CD4-positive, alpha-beta T cell (primary cell): ENCODE results near the gene LRTM1. TPM values are rescaled to one million over a fixed set of nuclear protein-coding genes. Genes with fewer than 3 reads are reported as not detected.
A peak's percentile ranks its signal among the peaks of the same experiment; 100 is the strongest.

Source experiments
- ATAC-seq: fragments of 200-7000 bp; cut with Tn5 transposase; one replicate; pipeline ENCODE4 v1.10.0; 2022; ENCODE audit warnings: mild to moderate bottlenecking; ENCODE audit not compliant: poor library complexity
- CTCF ChIA-PET: fragments of 350-600 bp; sonication (Branson Sonifier 250); formaldehyde crosslinking; loops from one replicate; lab custom pipeline; 2021; ENCODE audit warnings: antibody characterized with exemption, inconsistent platforms; lab: Charles Lee
- POLR2A ChIA-PET: fragments of 350-600 bp; sonication (Branson Sonifier 250); formaldehyde crosslinking; loops from one replicate; lab custom pipeline; 2021; ENCODE audit warnings: antibody characterized with exemption, inconsistent platforms; lab: Charles Lee
- DNase-seq, 14 experiments: peaks; one replicate each; pipeline ENCODE4 v3.0.0-alpha.2; 2013 to 2020; ENCODE audit warnings: mixed read lengths in 2 of 14
- H3K27ac ChIP-seq, 2 donors: one replicate each; pipeline versions ENCODE4 v1.5.1 to v1.7.0; 2013; ENCODE audit warnings: low read length in 2 of 2, low read depth in 1 of 2, mild to moderate bottlenecking in 1 of 2
- H3K27me3 ChIP-seq, 2 experiments: 1 replicate in 1 of 2; 2 replicates in 1 of 2; pipeline versions ENCODE4 v1.6.1 to v1.7.0; 2013; ENCODE audit warnings: low read length in 2 of 2, control low read depth in 1 of 2, mild to moderate bottlenecking in 1 of 2, moderate library complexity in 1 of 2; ENCODE audit not compliant: insufficient read depth in 2 of 2, control insufficient read depth in 1 of 2
- H3K36me3 ChIP-seq: one replicate; pipeline ENCODE4 v1.6.1; 2013; ENCODE audit warnings: low read length, control low read depth; ENCODE audit not compliant: insufficient read depth
- H3K4me1 ChIP-seq: one replicate; pipeline ENCODE4 v1.6.1; 2013; ENCODE audit warnings: low read length, control low read depth; ENCODE audit not compliant: insufficient read depth
- H3K4me3 ChIP-seq: one replicate; pipeline ENCODE4 v1.5.1; 2013; ENCODE audit warnings: mild to moderate bottlenecking, low read length, moderate library complexity
- H3K9me3 ChIP-seq, 2 experiments: 1 replicate in 1 of 2; 2 replicates in 1 of 2; pipeline versions ENCODE4 v1.6.1 to v1.7.0; 2013; ENCODE audit warnings: low read length in 2 of 2, mild to moderate bottlenecking in 2 of 2, control low read depth in 1 of 2, moderate library complexity in 1 of 2; ENCODE audit not compliant: control insufficient read depth in 1 of 2, insufficient read depth in 1 of 2
- H3K27ac Mint-ChIP-seq: one replicate; pipeline ENCODE4 v1.8.0; 2020; ENCODE audit warnings: mixed read lengths
- H3K27me3 Mint-ChIP-seq: one replicate; pipeline ENCODE4 v1.8.0; 2021; ENCODE audit warnings: mixed read lengths
- H3K36me3 Mint-ChIP-seq: one replicate; pipeline ENCODE4 v1.8.0; 2021; ENCODE audit warnings: low read depth, mixed read lengths
- H3K4me1 Mint-ChIP-seq: one replicate; pipeline ENCODE4 v1.8.0; 2021; ENCODE audit warnings: low read depth, mixed read lengths
- H3K4me3 Mint-ChIP-seq: one replicate; pipeline ENCODE4 v1.8.0; 2020; ENCODE audit warnings: mild to moderate bottlenecking, mixed read lengths
- H3K9me3 Mint-ChIP-seq: one replicate; pipeline ENCODE4 v1.8.0; 2020; ENCODE audit warnings: mixed read lengths
- CTCF ChIP-seq: fragments of 200-600 bp; IDR thresholded peaks from one replicate; pipeline ENCODE4 v1.8.0; 2022; ENCODE audit warnings: antibody characterized with exemption, mild to moderate bottlenecking
- intact Hi-C, 2 experiments: fragments of 100-400 bp; cut with DNase I in 1 of 2; cut with micrococcal nuclease in 1 of 2; formaldehyde crosslinking; loops; one replicate each; pipeline versions ENCODE4 v1.15.1 to v1.9.0; 2023 to 2025; cut with DNase I, micrococcal nuclease
- total RNA-seq, 174 experiments: library from RNA in 2 of 174; stranded (reverse) in 2 of 174; gene quantifications; one replicate each; pipeline ENCODE4 v1.2.3 and lab custom pipeline; 2021 to 2026

Gene LRTM1
- total RNA-seq, 2 experiments from 2014 or later: not detected

- Histone ChIP-seq H3K27ac (no peak overlapping the region), H3K9me3 (peaks cover 0 to 3% of the 10 kb centered on the region in 2 experiments), H3K36me3 (no peaks in the 10 kb centered on the region), H3K27me3 (no peaks in the 10 kb centered on the region), H3K4me1 (no peaks in the 10 kb centered on the region), H3K4me3 (no peak overlapping the region)
- H3K9me3 Mint-ChIP-seq: peaks cover 5% of the 10 kb centered on the region
- intact Hi-C loops: no loop called here
- CTCF ChIA-PET: no interaction called here
- POLR2A ChIA-PET: no interaction called here
- ATAC-seq (no peak), DNase-seq (no peak)
- H3K27me3 Mint-ChIP-seq: peaks cover 11% of the 10 kb centered on the region
- no peaks in the 10 kb centered on the region for H3K4me1 Mint-ChIP-seq
- H3K27ac Mint-ChIP-seq: no peak overlapping the region
- no peaks in the 10 kb centered on the region for H3K36me3 Mint-ChIP-seq
- TF ChIP-seq CTCF: no peak
- H3K4me3 Mint-ChIP-seq: no peak overlapping the region
Measured at GRCh38 chr3:54969652-54970051, 41.8 kb upstream of the LRTM1 start.

DNA sequence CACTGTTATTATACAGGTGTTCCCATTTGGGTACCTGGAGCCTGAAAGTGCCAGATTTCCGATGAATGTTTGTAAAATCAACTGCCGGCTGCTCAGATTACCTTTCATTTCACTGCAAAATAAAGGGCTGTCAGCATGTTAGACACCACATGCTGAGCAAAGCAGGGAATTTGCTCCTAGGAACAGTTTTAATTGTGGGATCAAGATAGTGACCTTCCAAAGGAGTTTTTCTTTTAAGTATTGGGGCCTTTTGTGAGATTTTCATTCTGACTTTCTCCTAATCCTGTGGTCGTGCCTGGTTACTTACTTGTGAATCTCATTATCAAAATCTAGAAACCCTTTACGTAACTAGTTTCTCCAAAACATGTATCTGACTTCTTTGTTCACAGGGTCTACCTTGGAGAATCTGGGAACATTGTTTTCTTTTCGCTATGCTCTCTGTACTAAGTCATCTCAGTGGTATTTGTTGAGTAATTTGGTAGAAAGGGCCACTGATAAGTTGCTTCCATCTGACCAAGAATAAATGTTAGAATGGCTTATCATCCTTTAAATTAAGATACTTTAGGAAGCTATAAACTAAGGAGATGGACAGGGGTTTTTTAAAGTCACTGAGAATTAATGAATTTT is 40.8 kb upstream of the LRTM1 start:
- Mint-ChIP-seq H3K36me3 (no peaks in the 10 kb centered on the region), H3K4me3 (no peak overlapping the region), H3K9me3 (peaks cover 5% of the 10 kb centered on the region), H3K27me3 (peaks cover 6% of the 10 kb centered on the region), H3K27ac (no peak overlapping the region), H3K4me1 (no peaks in the 10 kb centered on the region)
- ChIA-PET CTCF (no interaction called here), POLR2A (no interaction called here)
- intact Hi-C loops: no loop called here
- ATAC-seq (no peak), DNase-seq (no peak)
- Histone ChIP-seq H3K4me1 (no peaks in the 10 kb centered on the region), H3K36me3 (no peaks in the 10 kb centered on the region), H3K27me3 (no peaks in the 10 kb centered on the region), H3K27ac (no peak overlapping the region), H3K4me3 (no peak overlapping the region), H3K9me3 (peaks cover 0 to 3% of the 10 kb centered on the region in 2 experiments)
- TF ChIP-seq CTCF: no peak

DNA sequence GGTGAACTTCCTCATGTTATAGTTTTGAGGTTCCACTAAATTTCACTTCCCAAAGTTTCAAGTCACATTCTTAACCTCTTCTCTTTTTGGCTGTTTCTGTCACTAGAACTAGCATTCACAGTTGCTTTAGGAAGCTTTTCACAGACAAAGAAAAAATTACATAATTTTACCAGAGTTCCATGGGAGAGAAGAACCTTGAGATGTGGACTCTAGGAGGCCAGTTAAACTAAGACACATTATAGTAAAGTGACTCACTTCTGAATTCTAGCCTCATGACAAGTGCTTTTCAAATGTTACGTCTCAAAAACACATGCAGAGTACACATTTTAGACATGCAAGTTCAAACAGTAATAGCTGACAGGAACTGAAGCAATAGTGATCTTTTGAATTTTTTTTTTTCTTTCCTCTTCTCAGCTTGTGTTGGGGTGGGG is 39.9 kb upstream of the LRTM1 start:
- no peak overlapping the region for H3K4me3 ChIP-seq
- H3K27ac ChIP-seq: no peak overlapping the region
- CTCF ChIA-PET: no interaction called here
- H3K4me3 Mint-ChIP-seq: no peak overlapping the region
- TF ChIP-seq CTCF: no peak
- intact Hi-C loops: no loop called here
- ATAC-seq (no peak), DNase-seq (peak in 2 of 14 experiments; percentile 13 to 16)
- H3K27me3 Mint-ChIP-seq: peaks cover 5% of the 10 kb centered on the region
- H3K36me3 Mint-ChIP-seq: no peaks in the 10 kb centered on the region
- H3K4me1 ChIP-seq: no peaks in the 10 kb centered on the region
- peaks cover 5% of the 10 kb centered on the region for H3K9me3 Mint-ChIP-seq
- POLR2A ChIA-PET: interaction anchor here (0.6 kb wide), 1 partner anchor 21 kb away, joined by 3 read pairs; no protein-coding TSS in a partner anchor
- H3K9me3 ChIP-seq: no peaks in the 10 kb centered on the region
- no peaks in the 10 kb centered on the region for H3K4me1 Mint-ChIP-seq
- H3K36me3 ChIP-seq: no peaks in the 10 kb centered on the region
- no peak overlapping the region for H3K27ac Mint-ChIP-seq
- H3K27me3 ChIP-seq: no peaks in the 10 kb centered on the region
